GM04503 (cell line): ENCODE results near the gene ZNF234.
"Not testable (repeated sequence)": the region's sequence is repeated elsewhere in the genome, so short reads cannot be mapped to it uniquely, and the experiment has no call there.

Experiments
- DNase-seq: peaks from one replicate; pipeline ENCODE4 v3.0.0-alpha.2; 2012; ENCODE audit warnings: low read depth

ZNF234 gene

DNA sequence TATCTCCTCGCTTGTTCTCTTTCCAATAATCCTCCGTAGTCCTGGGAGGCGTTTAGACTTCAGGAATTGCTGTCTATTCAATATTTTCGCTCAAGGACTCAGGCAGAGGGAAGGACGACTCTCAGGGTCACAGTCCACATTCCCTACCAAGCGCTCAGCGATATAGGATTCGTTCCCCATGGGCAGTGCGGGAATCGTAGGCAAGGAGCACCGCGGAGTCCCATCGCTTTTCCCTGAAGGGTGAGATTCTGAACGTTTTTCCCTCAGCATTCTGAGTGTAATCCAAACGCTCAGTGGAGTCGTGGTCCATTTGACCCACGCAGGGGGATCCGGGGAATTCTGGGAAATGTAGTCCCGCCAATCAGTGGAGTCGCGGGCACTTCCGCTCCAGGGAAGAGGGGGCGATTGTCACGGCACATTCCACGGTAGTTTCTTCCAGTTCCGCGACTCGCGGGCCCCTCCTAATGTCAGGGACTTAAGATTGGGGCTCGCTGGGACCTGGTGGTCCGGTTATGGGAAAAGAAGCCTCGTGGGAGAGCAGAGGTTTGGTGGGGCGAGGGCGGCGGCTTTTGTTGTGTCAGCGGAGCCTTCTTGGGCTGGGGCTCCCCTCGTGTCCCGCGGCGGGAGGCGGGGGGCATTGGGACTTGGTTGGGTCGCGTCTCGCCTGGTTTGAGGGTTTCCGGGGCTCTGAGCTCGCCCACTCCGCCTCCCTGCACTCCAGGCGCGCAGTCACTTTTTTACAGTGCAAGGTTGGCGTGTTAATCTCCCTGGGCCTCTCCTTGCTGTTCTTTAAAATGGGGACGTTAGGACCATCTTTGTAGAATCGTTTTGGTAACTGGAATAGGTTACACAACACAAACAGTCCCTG, at the start of gene ZNF234:
Gene ZNF234, plus strand, starts transcription at position 364 of the 868 bp plus-strand sequence. CDS start 3,079 bp downstream, outside the sequence.
- DNase-seq = peak; percentile 65

DNA sequence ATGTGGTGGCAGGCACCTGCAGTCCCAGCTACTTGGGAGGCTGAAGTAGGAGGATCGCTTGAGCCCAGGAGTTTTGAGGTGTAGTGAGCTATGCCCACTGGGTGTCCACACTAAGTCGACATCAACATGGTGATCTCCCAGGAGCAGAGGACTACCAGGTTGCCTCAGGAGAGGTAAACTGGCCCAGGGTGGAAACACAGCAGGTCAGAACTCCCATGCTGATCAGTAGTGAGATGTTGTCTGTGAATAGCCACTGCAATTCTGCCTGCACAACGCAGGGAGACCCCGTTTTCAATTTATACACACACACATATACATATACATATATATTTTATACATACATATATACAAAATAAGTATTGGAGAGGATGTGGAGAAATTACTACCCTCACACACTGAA, 49.2 kb upstream of the ZNF234 start:
- no peak for DNase-seq

DNA sequence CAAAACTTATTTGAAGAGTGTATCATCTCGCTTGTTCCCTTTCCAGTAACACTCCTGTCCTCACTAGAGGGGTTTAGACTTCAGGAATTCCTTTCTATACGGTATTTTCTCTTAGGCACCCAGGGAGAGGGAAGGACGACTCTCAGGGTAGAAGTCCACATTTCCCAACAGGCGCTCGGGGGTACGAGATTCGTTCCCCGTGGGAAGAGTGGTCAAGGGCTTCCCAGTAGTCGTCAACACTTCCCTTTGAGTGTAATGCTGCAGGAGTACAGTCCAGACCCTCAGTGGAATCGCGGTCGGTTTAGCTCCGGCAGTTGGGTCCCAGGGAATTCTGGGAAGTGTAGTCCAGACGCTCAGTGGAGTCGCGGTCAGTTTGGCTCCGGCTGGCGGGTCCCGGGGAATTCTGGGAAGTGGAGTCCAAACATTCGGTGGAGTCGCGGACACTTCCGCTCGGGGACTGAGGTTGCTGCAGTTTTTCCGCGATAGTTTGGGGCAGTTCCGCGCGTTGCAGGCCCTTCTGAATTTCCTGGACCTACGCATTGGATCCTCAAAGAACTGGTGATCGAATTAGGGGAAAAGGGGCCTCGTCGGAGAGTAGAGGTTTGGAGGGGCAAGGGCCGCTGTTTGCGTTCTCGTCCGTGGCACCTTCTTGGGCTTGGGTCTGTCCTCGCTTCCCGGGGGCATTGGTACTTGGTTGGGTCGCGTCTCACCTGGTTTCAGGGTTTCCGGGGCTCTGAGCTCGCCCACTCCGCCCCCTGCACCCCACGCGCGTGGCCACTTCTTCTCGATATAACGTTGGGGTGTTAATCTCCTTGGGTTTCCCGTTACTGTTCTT, 47.2 kb upstream of the ZNF234 start, which contains the start of gene ZNF224:
Gene ZNF224, plus strand, starts transcription at position 431 of the 835 bp plus-strand sequence. CDS start 3,513 bp downstream, outside the sequence.
- peak; percentile 66 for DNase-seq

DNA sequence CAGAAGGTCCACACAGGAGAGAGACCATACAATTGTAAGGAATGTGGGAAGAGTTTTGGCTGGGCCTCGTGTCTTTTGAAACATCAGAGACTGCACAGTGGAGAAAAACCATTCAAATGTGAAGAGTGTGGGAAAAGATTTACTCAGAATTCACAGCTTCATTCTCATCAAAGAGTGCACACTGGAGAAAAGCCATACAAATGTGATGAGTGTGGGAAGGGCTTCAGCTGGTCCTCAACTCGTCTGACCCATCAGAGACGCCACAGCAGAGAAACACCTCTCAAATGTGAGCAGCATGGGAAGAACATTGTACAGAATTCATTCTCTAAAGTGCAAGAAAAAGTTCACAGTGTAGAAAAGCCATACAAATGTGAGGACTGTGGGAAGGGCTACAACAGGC, 33.6 kb upstream of the ZNF234 start:
- DNase-seq = no peak

DNA sequence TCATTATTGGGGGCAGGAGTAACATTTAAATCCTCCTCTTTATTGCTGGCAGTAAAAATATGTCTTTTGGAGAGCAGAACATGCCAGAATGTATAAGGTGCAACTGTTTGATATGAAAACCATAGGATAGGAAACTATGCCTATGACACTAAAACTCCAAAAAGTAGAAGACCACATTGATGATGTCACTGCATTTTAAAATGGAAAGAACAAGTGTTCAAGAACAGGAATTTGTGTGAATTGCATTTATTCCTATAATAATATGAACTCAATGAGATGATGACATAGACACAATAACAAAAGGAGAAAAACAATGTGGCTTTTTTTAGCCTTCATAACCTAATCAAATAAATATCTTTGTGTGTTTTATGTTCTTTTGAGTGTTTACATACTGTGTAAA, 31.9 kb upstream of the ZNF234 start:
- no peak for DNase-seq

DNA sequence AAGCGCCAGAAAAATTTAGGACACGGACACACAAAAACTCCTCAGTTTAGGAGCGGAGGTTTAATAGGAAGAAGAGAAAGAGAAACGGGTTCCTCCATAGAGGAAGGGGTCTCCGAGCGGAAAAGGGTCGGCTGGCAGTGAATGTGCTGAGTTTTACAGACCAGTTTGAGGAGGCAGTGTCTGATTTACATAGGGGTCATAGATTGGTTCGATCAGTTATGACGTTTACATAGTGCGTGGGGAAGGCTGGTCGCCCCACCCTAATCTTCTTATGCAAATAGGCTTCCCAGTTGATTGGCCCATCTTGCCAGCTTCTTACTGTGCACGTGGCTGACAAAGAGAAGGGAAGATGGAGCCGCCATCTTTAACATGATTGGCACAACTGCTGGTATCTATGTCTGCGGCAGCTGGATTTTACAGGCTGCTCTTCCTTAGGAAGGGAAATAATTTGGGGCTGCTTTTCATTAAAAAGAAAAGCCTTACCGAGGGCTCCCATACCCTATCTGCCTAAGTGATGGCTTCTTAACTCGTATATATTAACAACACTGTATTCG, 29.4 kb upstream of the ZNF234 start:
- DNase-seq = peak; percentile 53

DNA sequence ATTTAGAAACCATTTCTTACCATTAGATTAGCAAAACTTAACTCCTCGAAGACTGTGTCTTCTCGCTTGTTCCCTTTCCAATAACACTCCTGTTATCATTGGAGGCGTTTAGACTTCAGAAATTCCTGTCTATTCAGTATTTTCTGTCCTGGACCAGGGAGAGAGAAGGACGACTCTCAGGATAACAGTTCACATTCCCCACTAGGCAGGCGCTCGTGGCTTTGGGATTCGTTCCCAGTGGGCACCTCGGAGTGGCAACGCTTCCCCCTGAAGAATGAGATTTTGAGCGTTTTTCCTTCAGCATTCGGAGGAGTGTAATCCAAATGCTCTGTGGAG, 28.6 kb upstream of the ZNF234 start:
- DNase-seq = no peak

DNA sequence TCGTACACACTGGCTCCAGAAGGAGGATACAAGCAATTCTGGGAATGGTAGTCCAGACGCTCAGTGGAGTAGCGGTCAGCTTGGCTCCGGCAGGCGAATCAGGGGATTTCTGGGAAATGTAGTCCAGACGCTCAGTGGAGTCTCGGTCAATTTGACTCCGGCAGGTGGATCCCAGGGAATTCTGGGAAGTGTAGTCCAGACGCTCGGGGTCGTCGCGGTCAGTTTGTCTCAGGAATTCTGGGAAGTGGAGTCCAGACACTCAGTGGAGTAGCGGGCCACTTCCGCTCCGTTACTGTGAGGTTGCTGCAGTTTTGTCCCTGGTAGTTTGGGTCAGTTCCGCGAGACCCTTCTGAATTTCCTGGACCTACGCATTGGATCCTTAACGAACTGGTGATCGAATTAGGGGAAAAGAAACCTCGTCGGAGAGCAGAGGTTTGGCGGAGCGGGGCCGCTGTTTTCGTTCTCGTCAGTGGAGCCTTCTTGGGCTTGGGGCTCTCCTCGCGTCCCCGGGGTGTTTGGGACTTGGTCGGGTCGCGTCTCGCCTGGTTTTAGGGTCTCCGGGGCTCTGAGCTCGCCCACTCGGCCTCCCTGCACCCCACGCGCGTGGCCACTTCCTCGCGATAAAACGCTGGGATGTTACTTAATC, 28.1 kb upstream of the ZNF234 start, which contains the start of gene ZNF225:
Gene ZNF225, plus strand, starts transcription at position 262 of the 646 bp plus-strand sequence. CDS start 2,429 bp downstream, outside the sequence.
- DNase-seq = peak; percentile 96

DNA sequence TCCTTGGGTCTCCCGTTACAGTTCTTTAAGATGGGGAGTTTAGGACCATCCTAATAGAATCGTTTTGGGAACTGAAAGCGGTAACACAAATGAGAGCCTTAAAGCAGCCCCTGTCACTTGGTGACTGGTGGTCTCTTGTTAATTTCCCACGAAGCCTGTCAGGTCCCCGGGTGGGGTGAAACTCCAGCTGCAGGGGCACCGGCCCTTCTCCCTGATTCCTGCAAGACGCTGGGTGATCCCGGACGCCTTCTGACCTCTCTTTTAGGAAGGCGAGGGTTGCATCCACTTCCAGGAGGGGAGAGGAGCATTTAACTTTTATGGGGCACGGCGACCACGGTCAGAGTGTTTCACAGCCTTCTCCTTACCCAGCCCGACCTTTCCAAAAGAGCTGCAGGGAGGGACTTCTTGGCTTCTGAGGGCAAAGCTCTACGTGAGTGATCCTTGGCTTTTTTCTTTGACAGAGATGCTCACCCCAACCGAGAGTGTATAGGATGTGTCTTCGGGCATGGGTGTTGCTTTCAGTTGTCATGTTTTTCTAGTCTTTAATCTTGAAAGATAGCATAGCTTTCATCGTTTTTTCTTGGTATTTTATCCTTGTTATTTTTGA, 27.5 kb upstream of the ZNF234 start:
- no peak for DNase-seq

DNA sequence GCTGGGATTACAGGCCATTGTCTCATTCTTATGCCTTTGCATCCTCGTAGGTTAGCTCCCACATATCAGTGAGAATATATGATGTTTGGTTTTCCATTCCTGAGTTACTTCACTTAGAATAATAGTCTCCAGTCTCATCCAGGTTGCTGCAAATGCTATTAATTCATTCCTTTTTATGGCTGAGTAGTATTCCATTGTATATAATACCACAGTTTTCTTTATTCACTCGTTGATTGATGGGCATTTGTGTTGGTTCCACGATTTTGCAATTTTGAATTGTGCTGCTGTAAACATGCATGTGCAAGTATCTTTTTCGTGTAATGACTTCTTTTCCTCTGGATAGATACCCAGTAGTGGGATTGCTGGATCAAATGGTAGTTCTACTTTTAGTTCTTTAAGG, 20.2 kb upstream of the ZNF234 start:
- not testable (repeated sequence) for DNase-seq

DNA sequence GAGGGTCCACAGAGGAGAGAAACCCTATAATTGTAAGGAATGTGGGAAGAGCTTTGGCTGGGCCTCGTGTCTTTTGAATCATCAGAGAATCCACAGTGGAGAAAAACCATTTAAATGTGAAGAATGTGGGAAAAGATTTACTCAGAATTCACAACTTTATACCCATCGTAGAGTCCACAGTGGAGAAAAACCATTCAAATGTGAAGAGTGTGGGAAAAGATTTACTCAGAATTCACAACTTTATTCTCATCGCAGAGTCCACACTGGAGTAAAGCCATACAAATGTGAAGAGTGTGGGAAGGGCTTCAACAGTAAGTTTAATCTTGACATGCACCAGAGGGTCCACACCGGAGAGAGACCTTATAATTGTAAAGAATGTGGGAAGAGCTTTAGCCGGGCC, 9.4 kb upstream of the ZNF234 start:
- no peak for DNase-seq

DNA sequence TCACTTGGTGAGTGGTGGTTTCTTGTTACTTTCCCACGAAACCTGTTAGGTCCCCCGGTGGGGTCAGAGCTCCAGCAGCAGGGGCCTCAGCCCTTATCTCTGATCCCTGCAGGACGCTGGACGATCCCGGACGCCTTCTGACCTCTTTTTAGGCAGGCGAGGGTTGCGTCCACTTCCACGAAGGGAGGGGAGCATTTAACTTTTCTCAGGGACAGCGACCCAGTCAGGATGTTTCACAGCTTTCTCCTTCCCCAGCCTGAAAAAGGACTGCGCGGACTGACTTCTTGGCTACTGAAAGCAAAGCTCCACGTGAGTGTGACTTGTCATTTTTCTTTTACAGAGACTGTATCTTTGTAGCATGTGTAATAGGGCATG, 692 bp downstream of the ZNF234 start:
- peak; percentile 14 for DNase-seq

DNA sequence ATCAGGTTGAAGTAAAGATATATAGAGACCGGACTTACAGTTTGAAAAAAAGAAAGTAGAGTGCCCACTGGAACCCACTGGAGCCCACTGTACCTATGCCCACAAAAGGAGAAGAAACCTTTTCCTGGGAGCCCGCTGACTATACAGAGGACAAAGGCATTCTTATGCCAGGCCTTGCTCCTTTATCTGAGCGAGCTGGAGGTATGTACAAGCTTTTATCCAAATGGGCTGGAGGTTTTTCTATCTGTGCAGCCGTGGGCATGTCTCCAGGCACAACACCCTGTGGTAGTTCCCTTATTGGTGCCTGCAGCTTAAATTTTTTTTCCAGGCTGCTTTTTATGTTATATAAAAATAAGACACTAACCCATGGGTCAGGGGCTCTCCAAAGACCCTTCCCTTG, 8.4 kb downstream of the ZNF234 start:
- no peak for DNase-seq

DNA sequence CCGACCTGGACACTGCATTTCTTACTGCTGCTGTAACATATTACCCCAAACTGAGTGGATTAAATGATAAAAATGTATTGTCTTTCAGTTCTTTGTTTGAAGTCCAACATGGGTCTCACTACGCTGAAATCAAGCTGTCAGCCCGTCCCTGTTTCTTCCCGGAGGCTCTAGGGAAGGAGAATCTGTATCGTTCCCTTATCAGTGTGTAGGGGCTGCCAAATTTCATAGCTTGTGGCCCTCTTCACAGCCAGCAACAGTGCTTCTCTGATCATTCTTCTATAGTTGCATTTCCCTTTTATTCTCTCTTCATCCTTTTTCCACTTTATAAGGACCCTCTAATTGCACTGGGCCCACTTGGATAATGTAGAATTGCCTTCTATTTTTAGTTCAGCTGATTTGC, 10.1 kb downstream of the ZNF234 start:
- no peak for DNase-seq

DNA sequence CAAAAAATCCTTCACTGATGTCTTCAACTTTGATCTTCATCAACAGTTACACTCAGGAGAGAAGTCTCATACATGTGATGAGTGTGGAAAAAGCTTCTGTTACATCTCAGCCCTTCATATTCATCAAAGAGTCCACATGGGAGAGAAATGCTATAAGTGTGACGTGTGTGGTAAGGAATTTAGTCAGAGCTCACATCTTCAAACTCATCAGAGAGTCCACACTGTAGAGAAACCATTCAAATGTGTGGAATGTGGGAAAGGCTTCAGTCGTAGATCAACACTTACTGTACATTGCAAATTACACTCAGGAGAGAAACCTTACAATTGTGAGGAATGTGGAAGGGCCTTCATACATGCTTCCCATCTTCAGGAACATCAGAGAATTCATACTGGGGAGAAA, 15.1 kb downstream of the ZNF234 start:
- no peak for DNase-seq

DNA sequence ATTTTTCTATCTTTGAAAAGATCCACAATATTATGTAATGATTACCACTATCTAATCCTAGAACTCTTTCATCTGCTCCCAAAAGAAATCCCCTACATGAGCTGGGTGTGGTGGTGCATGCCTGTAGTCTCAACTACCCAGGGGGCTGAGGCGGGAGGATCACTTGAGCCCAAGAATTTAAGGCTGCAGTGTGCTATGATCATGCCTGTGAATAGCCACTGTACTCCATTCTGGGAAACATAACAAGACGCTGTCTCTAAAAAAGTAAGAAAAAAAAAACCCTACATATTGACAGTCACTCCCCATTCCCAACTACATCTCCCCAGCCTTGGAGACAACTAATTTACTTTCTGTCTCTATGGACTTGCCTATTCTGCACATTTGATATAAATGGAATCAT, 22.4 kb downstream of the ZNF234 start:
- no peak for DNase-seq

DNA sequence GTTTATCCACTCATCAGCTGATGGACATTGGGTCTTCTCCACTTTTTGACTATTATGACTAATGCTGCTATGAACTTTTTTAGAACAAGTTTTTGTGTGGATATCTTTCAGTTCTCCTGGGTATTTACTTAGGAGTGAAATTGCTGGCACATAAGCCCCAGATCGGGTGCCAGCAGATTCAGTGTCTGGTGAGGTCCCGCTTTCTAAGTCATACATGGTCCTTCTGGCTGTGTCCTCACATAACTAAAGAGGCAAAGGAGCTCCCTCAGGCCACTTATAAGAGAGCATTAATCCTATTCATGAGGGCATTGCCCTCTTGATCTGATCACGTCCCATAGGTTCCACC, 22.9 kb downstream of the ZNF234 start:
- no peak for DNase-seq

DNA sequence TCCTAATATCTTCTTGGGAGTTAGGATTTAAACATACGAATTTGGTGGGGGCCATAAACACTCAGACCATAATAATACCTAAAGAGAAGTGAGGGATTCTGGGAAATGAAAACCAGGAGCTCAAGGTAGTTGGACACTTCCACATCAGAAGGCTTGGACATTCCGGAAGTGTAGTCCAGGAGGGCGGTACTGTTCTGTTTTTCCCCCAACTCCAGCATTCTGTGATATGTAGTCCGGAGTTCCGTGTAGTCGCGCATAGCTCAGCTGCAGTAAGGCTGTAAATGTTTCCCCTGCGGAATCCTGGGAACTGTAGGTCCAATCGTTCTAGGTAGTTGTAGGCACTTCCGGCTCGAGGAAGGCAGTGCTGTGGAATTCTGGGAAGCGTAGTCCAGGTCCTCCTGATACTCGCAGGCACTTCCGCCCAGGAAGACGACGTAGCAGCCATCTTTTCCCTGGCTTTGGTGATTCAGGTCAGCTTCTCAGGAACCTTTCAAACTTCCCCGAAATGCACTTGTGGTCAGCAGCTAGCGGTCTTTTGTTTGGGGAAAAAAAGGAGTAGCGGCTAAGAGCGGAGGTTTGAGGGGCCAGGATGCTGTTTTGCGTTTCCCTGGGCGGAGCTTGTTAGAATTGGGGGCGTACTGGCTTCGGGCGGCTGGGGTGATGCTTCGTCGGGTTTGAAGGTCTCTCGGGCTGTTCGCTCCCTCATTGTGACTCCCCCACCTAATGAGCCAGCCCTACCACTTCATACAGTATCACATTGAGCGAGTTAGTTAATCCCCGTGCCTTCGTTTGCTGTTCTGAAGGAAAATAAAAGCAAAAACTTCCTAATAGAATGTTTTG, 23.5 kb downstream of the ZNF234 start, which contains the start of gene ZNF226:
Gene ZNF226, plus strand, starts transcription at position 428 of the 840 bp plus-strand sequence. CDS start 4,981 bp downstream, outside the sequence.
- DNase-seq = peak; percentile 97

DNA sequence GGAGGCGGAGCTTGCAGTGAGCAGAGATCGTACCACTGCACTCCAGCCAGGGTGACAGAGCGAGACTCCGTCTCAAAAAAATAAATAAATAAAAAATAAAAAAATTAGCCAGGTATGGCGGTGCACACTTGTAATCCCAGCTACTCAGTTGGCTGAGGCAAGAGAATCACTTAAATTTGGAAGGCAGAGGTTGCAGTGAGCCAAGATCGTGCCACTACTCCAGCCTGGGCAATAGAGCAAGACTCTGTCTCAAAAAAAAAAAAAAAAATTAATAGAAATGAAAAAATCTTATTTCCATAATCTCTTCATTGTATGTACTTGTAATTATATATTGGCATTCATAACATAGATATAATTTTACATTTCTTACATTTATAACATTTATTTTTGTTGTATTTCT, 29.3 kb downstream of the ZNF234 start:
- DNase-seq = not testable (repeated sequence)

DNA sequence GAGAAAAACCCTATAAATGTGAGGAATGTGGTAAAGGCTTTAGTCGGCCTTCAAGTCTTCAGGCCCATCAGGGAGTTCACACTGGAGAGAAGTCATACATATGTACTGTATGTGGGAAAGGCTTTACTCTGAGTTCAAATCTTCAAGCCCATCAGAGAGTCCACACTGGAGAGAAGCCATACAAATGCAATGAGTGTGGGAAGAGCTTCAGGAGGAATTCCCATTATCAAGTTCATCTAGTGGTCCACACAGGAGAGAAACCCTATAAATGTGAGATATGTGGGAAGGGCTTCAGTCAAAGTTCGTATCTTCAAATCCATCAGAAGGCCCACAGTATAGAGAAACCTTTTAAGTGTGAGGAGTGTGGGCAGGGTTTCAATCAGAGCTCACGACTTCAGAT, 35.2 kb downstream of the ZNF234 start:
- DNase-seq = no peak

DNA sequence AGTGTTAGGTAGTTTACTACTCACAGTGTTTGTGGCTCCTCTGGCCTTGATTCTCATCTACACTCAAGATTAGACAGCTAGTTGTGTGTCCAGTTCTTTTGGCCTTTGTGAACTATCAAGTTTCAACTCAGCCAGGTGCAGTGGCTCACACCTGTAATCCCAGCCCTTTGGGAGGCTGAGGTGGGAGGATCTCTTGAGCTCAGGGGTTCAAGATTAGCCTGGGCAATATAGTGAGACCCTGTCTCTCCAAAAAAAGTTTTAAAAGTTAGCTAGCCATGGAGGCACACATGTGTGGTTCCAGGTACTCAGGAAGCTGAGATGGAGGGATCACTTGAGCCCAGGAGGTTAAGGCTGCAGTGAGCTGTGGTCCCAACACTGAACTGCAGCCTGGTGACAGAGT, 39.6 kb downstream of the ZNF234 start:
- DNase-seq = no peak
